IPS-11a (cell line): ENCODE data around the gene RAB11FIP2.

Source experiments
- H3K4me3 ChIP-seq: one replicate; pipeline ENCODE4 v1.5.1; 2013; ENCODE audit warnings: low read depth, low read length, control low read depth

RAB11FIP2 gene

GRCh38 chr10:118035354-118036005 lies 11.3 kb downstream of the RAB11FIP2 start:
- no peak overlapping the region for H3K4me3 ChIP-seq

- no peak overlapping the region for H3K4me3 ChIP-seq
Observed at GRCh38 chr10:118034791-118035261, 11.9 kb downstream of the RAB11FIP2 start.

GRCh38 chr10:118033905-118034304 lies 12.8 kb downstream of the RAB11FIP2 start:
- no peak overlapping the region for H3K4me3 ChIP-seq

GRCh38 chr10:118032564-118032963 lies 14.2 kb downstream of the RAB11FIP2 start:
- H3K4me3 ChIP-seq = no peak overlapping the region

- H3K4me3 ChIP-seq = no peak overlapping the region
Observed at GRCh38 chr10:118031351-118032075, 15.2 kb downstream of the RAB11FIP2 start.

- H3K4me3 ChIP-seq = no peak overlapping the region
Observed at GRCh38 chr10:118028619-118029018, 18.1 kb downstream of the RAB11FIP2 start.

GRCh38 chr10:118027397-118027796 lies 19.3 kb downstream of the RAB11FIP2 start:
- H3K4me3 ChIP-seq = no peak overlapping the region

- H3K4me3 ChIP-seq = no peak overlapping the region
Observed at GRCh38 chr10:118026936-118027335, 19.8 kb downstream of the RAB11FIP2 start.

GRCh38 chr10:118020365-118020764 lies 26.4 kb downstream of the RAB11FIP2 start:
- no peak overlapping the region for H3K4me3 ChIP-seq

- H3K4me3 ChIP-seq = no peak overlapping the region
Observed at GRCh38 chr10:118017850-118018249, 28.9 kb downstream of the RAB11FIP2 start.

- H3K4me3 ChIP-seq = no peak overlapping the region
Observed at GRCh38 chr10:118017071-118017740, 29.5 kb downstream of the RAB11FIP2 start.

GRCh38 chr10:118012952-118013525 lies 33.7 kb downstream of the RAB11FIP2 start:
- H3K4me3 ChIP-seq = no peak overlapping the region

- H3K4me3 ChIP-seq = no peak overlapping the region
Observed at GRCh38 chr10:118007773-118008172, 39.0 kb downstream of the RAB11FIP2 start.

- no peak overlapping the region for H3K4me3 ChIP-seq
Observed at GRCh38 chr10:118003126-118003525, 43.6 kb downstream of the RAB11FIP2 start.

- no peak overlapping the region for H3K4me3 ChIP-seq
Observed at GRCh38 chr10:118002581-118002980, 44.2 kb downstream of the RAB11FIP2 start.

- H3K4me3 ChIP-seq = no peak overlapping the region
Observed at GRCh38 chr10:117997673-117998072, 49.1 kb downstream of the RAB11FIP2 start.

GRCh38 chr10:117996709-117997108 lies 50.0 kb downstream of the RAB11FIP2 start:
- no peak overlapping the region for H3K4me3 ChIP-seq

- no peak overlapping the region for H3K4me3 ChIP-seq
Observed at GRCh38 chr10:117994771-117995170, 52.0 kb downstream of the RAB11FIP2 start.

- no peak overlapping the region for H3K4me3 ChIP-seq
Observed at GRCh38 chr10:117993166-117993565, 53.6 kb downstream of the RAB11FIP2 start.

GRCh38 chr10:117991701-117992100 lies 55.0 kb downstream of the RAB11FIP2 start:
- H3K4me3 ChIP-seq = no peak overlapping the region

GRCh38 chr10:117989962-117990361 lies 56.8 kb downstream of the RAB11FIP2 start:
- no peak overlapping the region for H3K4me3 ChIP-seq
